ENCODE results near the gene KCNG3. TPM values are rescaled to one million over a fixed set of nuclear protein-coding genes. Genes with fewer than 3 reads are reported as not detected.

The KCNG3 gene
- total RNA-seq, 1 experiment from 2014 or later: 1.5 TPM

DNA sequence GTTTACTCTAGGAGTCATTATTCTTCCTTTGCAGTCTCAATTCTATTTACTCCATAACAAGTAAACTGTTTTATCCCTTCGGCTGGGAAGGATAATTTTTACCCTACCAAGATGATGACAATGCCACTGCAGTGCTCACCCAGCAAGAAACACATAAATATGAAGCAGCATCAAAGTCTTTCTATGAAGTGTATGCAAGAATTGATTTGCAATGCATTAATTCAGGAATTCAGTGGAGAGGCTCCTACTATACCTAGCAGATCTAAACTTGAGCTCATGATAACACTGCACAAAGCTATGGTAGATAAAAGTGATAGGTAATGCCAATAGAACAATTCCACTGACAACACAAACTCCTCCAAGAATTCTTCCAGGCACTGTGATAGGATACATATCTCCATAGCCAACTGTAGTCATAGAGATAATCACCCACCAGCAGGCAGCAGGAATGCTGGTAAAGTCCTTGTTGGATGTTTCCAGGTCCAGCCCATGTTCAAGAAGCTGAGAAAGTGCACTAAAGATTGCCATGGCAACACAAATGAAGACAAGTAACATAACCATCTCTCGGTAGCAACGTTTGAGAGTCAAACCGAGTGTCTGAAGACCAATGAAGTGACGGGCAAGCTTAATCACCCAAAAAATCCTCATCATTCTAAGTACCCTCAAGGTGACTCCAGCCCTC, 49.9 kb downstream of the KCNG3 start:
- H3K27ac ChIP-seq (ENCODE audit: low read depth, low read length): no peak overlapping the region
- H3K9me3 ChIP-seq (ENCODE audit: control insufficient read depth in 1 of 2, insufficient read depth in 1 of 2, low read depth in 1 of 2, low read length in 2 of 2): no peaks in the 10 kb centered on the region
- CTCF ChIA-PET: no interaction called here
- TF ChIP-seq, protein P1, sequence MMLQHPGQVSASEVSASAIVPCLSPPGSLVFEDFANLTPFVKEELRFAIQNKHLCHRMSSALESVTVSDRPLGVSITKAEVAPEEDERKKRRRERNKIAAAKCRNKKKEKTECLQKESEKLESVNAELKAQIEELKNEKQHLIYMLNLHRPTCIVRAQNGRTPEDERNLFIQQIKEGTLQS (IDR thresholded peaks at IDR 0.05): no peak
- no peak for TF ChIP-seq ELF1 (IDR thresholded peaks at IDR 0.05; ENCODE audit: borderline replicate concordance, low read depth)
- TF ChIP-seq SRF (IDR thresholded peaks at IDR 0.05; ENCODE audit: low read depth): no peak
- TF ChIP-seq CEBPB (IDR thresholded peaks at IDR 0.05; ENCODE audit: low read depth): no peak
- no peak for TF ChIP-seq POLR2A (IDR thresholded peaks at IDR 0.05; ENCODE audit: borderline replicate concordance, extremely low read depth, insufficient read depth, insufficient read length)
- TF ChIP-seq, protein P2, sequence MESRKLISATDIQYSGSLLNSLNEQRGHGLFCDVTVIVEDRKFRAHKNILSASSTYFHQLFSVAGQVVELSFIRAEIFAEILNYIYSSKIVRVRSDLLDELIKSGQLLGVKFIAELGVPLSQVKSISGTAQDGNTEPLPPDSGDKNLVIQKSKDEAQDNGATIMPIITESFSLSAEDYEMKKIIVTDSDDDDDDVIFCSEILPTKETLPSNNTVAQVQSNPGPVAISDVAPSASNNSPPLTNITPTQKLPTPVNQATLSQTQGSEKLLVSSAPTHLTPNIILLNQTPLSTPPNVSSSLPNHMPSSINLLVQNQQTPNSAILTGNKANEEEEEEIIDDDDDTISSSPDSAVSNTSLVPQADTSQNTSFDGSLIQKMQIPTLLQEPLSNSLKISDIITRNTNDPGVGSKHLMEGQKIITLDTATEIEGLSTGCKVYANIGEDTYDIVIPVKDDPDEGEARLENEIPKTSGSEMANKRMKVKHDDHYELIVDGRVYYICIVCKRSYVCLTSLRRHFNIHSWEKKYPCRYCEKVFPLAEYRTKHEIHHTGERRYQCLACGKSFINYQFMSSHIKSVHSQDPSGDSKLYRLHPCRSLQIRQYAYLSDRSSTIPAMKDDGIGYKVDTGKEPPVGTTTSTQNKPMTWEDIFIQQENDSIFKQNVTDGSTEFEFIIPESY (IDR thresholded peaks at IDR 0.05; ENCODE audit: extremely low read depth, insufficient replicate concordance, low read length): no peak
- no peak for TF ChIP-seq ZNF274 (IDR thresholded peaks at IDR 0.05; ENCODE audit: low read depth, low read length)
- TF ChIP-seq JUND (IDR thresholded peaks at IDR 0.05): no peak
- no peak for TF ChIP-seq EZH2phosphoT487 (IDR thresholded peaks at IDR 0.05; ENCODE audit: borderline replicate concordance)
- ATAC-seq (no peak), DNase-seq (ENCODE audit: low read depth, low spot score) (no peak)
- H3K9me2 ChIP-seq (ENCODE audit: insufficient read depth): no peaks in the 10 kb centered on the region
- no peak overlapping the region for H3K4me3 ChIP-seq (replicated peaks in 1 of 2; ENCODE audit: low read depth in 1 of 2, low read length in 2 of 2)
- no peaks in the 10 kb centered on the region for H3K36me3 ChIP-seq (ENCODE audit: control insufficient read depth in 1 of 2, insufficient read depth in 2 of 2, low read length in 2 of 2)
- BruUV-seq (replicated peaks): no TSS peak
- intact Hi-C loops (cut with micrococcal nuclease): no loop called here
- no peak overlapping the region for H2AFZ ChIP-seq (ENCODE audit: low read depth, low read length, poor library complexity, severe bottlenecking)
- H3K4me2 ChIP-seq (ENCODE audit: low read length): no peak overlapping the region
- H3K9ac ChIP-seq (ENCODE audit: low read length): no peak overlapping the region
- H3K79me2 ChIP-seq (ENCODE audit: insufficient read depth, low read length): no peaks in the 10 kb centered on the region
- RAD21 ChIA-PET (ENCODE audit: low non-redundant PET in 1 of 2, low total read pairs in 2 of 2, uncharacterized antibody in 2 of 2, unreplicated experiment in 2 of 2): no interaction called here
- POLR2A ChIA-PET: no interaction called here
- H3K27me3 ChIP-seq (ENCODE audit: insufficient read depth, low read length): no peaks in the 10 kb centered on the region
- peaks cover 0 to 7% of the 10 kb centered on the region in 2 experiments; a peak in 2 of 4 replicates for H3K4me1 ChIP-seq (ENCODE audit: control insufficient read depth in 1 of 2, insufficient read depth in 2 of 2, low read length in 2 of 2)
- H4K20me1 ChIP-seq (ENCODE audit: insufficient read depth): no peaks in the 10 kb centered on the region

All from HCT116 (cell line).